HFFc6 (cell line): ENCODE data around the gene LRP6. TPM values are rescaled to one million over a fixed set of nuclear protein-coding genes. Genes with fewer than 3 reads are reported as not detected.
A peak's percentile ranks its signal among the peaks of the same experiment; 100 is the strongest.

Source experiments
- DNase-seq: peaks from one replicate; pipeline ENCODE4 v3.0.0-alpha.2; 2018
- H3K27ac Mint-ChIP-seq: 2 replicates; pipeline ENCODE4 v1.8.0; 2020; ENCODE audit warnings: mild to moderate bottlenecking, mixed read lengths
- H3K27me3 Mint-ChIP-seq: 2 replicates; pipeline ENCODE4 v1.8.0; 2021; ENCODE audit warnings: mild to moderate bottlenecking, moderate library complexity, mixed read lengths; ENCODE audit not compliant: insufficient read depth
- H3K36me3 Mint-ChIP-seq: 2 replicates; pipeline ENCODE4 v1.8.0; 2021; ENCODE audit warnings: low read depth, mixed read lengths
- H3K4me1 Mint-ChIP-seq: 2 replicates; pipeline ENCODE4 v1.8.0; 2020; ENCODE audit warnings: low read depth, mixed read lengths
- H3K4me3 Mint-ChIP-seq: 2 replicates; pipeline ENCODE4 v1.8.0; 2020; ENCODE audit warnings: mild to moderate bottlenecking, moderate library complexity, mixed read lengths
- H3K9me3 Mint-ChIP-seq: 2 replicates; pipeline ENCODE4 v1.8.0; 2020; ENCODE audit warnings: mild to moderate bottlenecking, mixed read lengths
- CTCF ChIP-seq: fragments of 200-600 bp; sonication (generic); IDR thresholded peaks from 2 replicates; pipeline ENCODE4 v1.5.0; 2021; ENCODE audit warnings: antibody characterized with exemption, mild to moderate bottlenecking
- total RNA-seq, 6 experiments: library from RNA; stranded (reverse); fragmentation: NEBNext Ultra II Directional; extraction: Animal tissue kit (Norgen Biotek cat#: 25700); gene quantifications; 2 replicates in 1 of 6; 3 replicates in 5 of 6; pipeline ENCODE4 v1.2.3, GENCODE V29; 2021

LRP6 gene
- total RNA-seq, 6 experiments from 2014 or later: 24.0 to 31.6 (median 27.0) TPM

GRCh38 chr12:12282761-12283425 is 16.0 kb upstream of the LRP6 start:
- Mint-ChIP-seq H3K27me3 (peaks cover 9% of the 10 kb centered on the region), H3K4me1 (peaks cover 29% of the 10 kb centered on the region), H3K36me3 (peaks cover 2% of the 10 kb centered on the region; the same call in 1 of the 2 replicates), H3K27ac (peak overlapping the region; percentile 67), H3K9me3 (peaks cover under 1% of the 10 kb centered on the region; the same call in 1 of the 2 replicates), H3K4me3 (peak overlapping the region; percentile 49)
- DNase-seq: peak; percentile 66
- TF ChIP-seq CTCF: no peak

GRCh38 chr12:12282202-12282601 is 15.4 kb upstream of the LRP6 start:
- peaks cover 9% of the 10 kb centered on the region for H3K36me3 Mint-ChIP-seq
- peaks cover 29% of the 10 kb centered on the region for H3K4me1 Mint-ChIP-seq
- DNase-seq: no peak
- H3K27ac Mint-ChIP-seq: no peak overlapping the region
- TF ChIP-seq CTCF: no peak
- H3K9me3 Mint-ChIP-seq: peaks cover 6% of the 10 kb centered on the region; the same call in 1 of the 2 replicates
- peaks cover 5% of the 10 kb centered on the region for H3K27me3 Mint-ChIP-seq
- no peak overlapping the region for H3K4me3 Mint-ChIP-seq

DNA sequence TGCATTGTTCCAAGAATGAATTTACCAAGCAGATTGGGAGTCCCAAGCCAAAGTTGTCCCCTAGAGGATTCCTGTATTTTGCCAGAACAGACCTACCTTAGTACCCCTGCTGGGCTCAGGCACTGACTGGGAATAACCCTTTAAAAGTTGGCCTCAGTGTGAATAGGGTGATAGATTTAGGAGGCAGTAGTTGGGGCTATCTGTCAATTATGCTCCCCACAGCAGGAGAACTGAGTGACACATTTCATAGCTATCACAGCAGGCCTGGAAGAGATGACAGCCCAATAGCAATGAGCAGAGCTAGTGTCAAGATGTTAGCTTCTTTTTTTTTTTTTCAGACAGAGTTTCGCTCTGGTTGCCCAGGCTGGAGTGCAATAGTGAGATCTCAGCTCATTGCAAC is 14.3 kb upstream of the LRP6 start:
- peaks cover 5% of the 10 kb centered on the region for H3K27me3 Mint-ChIP-seq
- no peak overlapping the region for H3K4me3 Mint-ChIP-seq
- H3K4me1 Mint-ChIP-seq: peaks cover 29% of the 10 kb centered on the region
- peaks cover 10% of the 10 kb centered on the region for H3K36me3 Mint-ChIP-seq
- H3K27ac Mint-ChIP-seq: no peak overlapping the region
- no peak for TF ChIP-seq CTCF
- H3K9me3 Mint-ChIP-seq: peaks cover 6% of the 10 kb centered on the region; the same call in 1 of the 2 replicates
- DNase-seq: no peak

GRCh38 chr12:12278899-12279298 is 12.1 kb upstream of the LRP6 start:
- TF ChIP-seq CTCF: no peak
- H3K36me3 Mint-ChIP-seq: peaks cover 10% of the 10 kb centered on the region
- peaks cover 25% of the 10 kb centered on the region for H3K4me1 Mint-ChIP-seq
- DNase-seq: no peak
- no peak overlapping the region for H3K27ac Mint-ChIP-seq
- H3K9me3 Mint-ChIP-seq: peaks cover 10% of the 10 kb centered on the region; the same call in 1 of the 2 replicates
- H3K27me3 Mint-ChIP-seq: peaks cover 3% of the 10 kb centered on the region
- no peak overlapping the region for H3K4me3 Mint-ChIP-seq

DNA sequence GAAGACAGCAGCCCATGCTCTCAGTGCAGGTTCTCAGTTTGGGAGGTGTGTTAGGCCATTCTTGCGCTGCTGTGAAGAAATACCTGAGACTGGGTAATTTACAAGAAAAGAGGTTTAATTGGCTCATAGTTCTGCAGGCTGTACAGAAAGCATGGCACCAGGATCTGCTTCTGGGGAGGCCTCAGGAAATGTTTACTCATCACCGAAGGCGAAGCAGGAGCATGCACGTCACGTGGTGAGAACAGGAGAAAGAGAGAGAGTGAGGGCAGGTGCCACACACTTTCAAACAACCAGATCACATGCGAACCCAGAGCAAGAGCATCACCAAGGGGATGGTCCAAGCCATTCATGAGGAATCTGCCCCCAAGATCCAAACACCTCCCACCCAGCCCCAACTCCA is 9.0 kb upstream of the LRP6 start:
- H3K27ac Mint-ChIP-seq: no peak overlapping the region

More for the DNA sequence above, 9.0 kb upstream of the LRP6 start:
- Mint-ChIP-seq H3K4me3 (no peak overlapping the region), H3K27me3 (peaks cover 1% of the 10 kb centered on the region; the same call in 1 of the 2 replicates), H3K36me3 (peaks cover 10% of the 10 kb centered on the region), H3K4me1 (peaks cover 13% of the 10 kb centered on the region), H3K9me3 (peaks cover 13% of the 10 kb centered on the region; the same call in 1 of the 2 replicates)
- no peak for DNase-seq
- TF ChIP-seq CTCF: no peak
